Measurements from ENCODE around the gene ACTL9. TPM values are rescaled to one million over a fixed set of nuclear protein-coding genes. Genes with fewer than 3 reads are reported as not detected.

Gene ACTL9
- total and polyA plus RNA-seq, 12 donors, result not detected

GRCh38 chr19:8697671-8698432 is 743 bp downstream of the ACTL9 start:
- no peak overlapping the region for H3K27ac ChIP-seq
- no peaks in the 10 kb centered on the region for H3K4me1 ChIP-seq
- no peak for DNase-seq
- WGBS, 2 donors, result 58 to 65% methylated on average over 60 of the region's 60 CpGs
- peak in 1 of 9 donors; percentile 32 for TF ChIP-seq CTCF (IDR thresholded peaks at IDR 0.05)
- H3K36me3 ChIP-seq, result no peaks in the 10 kb centered on the region
- no peaks in the 10 kb centered on the region for H3K9me3 ChIP-seq
- ATAC-seq, result no peak
- intact Hi-C loops (cut with DNase I), result no loop called here
- no peak overlapping the region for H3K4me3 ChIP-seq
- peaks cover 0 to 88% (median 43%) of the 10 kb centered on the region in 7 donors for H3K27me3 ChIP-seq

GRCh38 chr19:8696993-8697392 is 1.6 kb downstream of the ACTL9 start:
- Histone ChIP-seq H3K36me3 (no peaks in the 10 kb centered on the region), H3K27me3 (peaks cover 0 to 83% (median 40%) of the 10 kb centered on the region in 7 donors), H3K9me3 (no peaks in the 10 kb centered on the region), H3K27ac (no peak overlapping the region), H3K4me1 (no peaks in the 10 kb centered on the region), H3K4me3 (no peak overlapping the region)
- intact Hi-C loops (cut with DNase I), result no loop called here
- ATAC-seq, result no peak
- WGBS, 2 donors, result 38 to 56% methylated on average over 1 of the region's 1 CpG
- TF ChIP-seq CTCF (IDR thresholded peaks at IDR 0.05), result no peak
- no peak for DNase-seq

GRCh38 chr19:8695911-8696310 is 2.7 kb downstream of the ACTL9 start:
- H3K27ac ChIP-seq, result no peak overlapping the region
- H3K27me3 ChIP-seq, result peaks cover 0 to 78% (median 40%) of the 10 kb centered on the region in 7 donors
- no peak for ATAC-seq
- H3K4me3 ChIP-seq, result no peak overlapping the region
- intact Hi-C loops (cut with DNase I), result no loop called here
- WGBS, 2 donors, result 63 to 69% methylated on average over 6 of the region's 6 CpGs
- no peaks in the 10 kb centered on the region for H3K9me3 ChIP-seq
- no peak for DNase-seq
- H3K36me3 ChIP-seq, result no peaks in the 10 kb centered on the region
- no peaks in the 10 kb centered on the region for H3K4me1 ChIP-seq
- no peak for TF ChIP-seq CTCF (IDR thresholded peaks at IDR 0.05)

- Histone ChIP-seq H3K36me3 (no peaks in the 10 kb centered on the region), H3K27me3 (peaks cover 0 to 78% (median 38%) of the 10 kb centered on the region in 7 donors), H3K4me3 (no peak overlapping the region), H3K9me3 (no peaks in the 10 kb centered on the region), H3K4me1 (no peaks in the 10 kb centered on the region), H3K27ac (no peak overlapping the region)
- no peak for TF ChIP-seq CTCF (IDR thresholded peaks at IDR 0.05)
- ATAC-seq (no peak), DNase-seq (no peak)
- WGBS, 2 donors, result 51 to 62% methylated on average over 6 of the region's 6 CpGs
- intact Hi-C loops (cut with DNase I), result no loop called here
Measured at GRCh38 chr19:8695501-8695900, 3.1 kb downstream of the ACTL9 start.

Data from heart right ventricle (tissue), 16 donors.